Neural progenitor cell (in vitro differentiated cells): ENCODE data around the gene MRPS15.

ENCODE experiments used
- EZH2 ChIP-seq: fragments of 200-600 bp; sonication (generic); IDR thresholded peaks from 2 replicates; pipeline ENCODE4 v1.6.1; 2017; ENCODE audit warnings: antibody characterized with exemption, mild to moderate bottlenecking, moderate library complexity
- EZH2phosphoT487 ChIP-seq: fragments of 200-600 bp; sonication (generic); IDR thresholded peaks from 2 replicates; pipeline ENCODE4 v1.6.1; 2017; ENCODE audit warnings: antibody characterized with exemption
- TF ChIP-seq, protein P1 (sequence below): fragments of 200-600 bp; sonication (generic); IDR thresholded peaks from 2 replicates; pipeline ENCODE4 v1.5.1; 2017; ENCODE audit warnings: antibody characterized with exemption, mild to moderate bottlenecking

DNA sequence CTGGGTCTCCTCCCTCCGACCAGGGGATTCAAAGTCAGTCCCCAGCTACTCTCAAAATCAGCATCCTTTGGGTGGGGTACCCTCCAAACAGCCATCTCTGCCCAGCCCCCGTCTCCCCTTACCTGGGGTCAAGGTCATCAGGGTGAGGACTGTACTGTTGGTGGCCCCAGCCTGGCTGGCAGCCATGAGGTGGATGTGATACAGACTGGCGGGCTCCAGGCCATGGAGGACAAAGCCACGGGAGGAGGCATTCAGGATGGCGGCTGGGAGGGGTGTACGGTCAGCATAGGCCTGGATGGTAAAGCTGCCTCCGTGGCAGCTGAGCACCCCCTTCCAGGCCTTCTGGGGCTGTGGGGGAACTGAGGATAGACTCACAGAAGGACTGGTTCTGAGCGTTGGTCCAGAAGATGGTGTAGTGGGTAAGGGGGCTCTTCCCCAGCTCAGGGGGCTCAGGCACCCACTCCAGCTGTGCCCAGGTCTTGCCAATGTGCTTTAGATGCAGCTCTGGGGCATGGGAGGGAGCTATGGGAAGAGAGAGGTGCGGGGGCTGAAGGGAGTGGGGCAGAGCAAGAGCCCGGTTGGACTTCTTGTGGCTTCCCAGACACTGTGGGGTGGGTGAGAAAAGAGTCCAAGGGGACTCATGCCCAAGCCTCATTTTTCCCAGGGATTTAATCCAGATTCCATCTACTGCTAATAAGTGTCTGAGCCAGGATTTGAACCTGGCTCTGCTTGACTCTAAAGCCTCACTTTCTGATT, 3.7 kb upstream of the MRPS15 start:
- no peak for TF ChIP-seq EZH2
- no peak for TF ChIP-seq EZH2phosphoT487
- TF ChIP-seq, protein P1, sequence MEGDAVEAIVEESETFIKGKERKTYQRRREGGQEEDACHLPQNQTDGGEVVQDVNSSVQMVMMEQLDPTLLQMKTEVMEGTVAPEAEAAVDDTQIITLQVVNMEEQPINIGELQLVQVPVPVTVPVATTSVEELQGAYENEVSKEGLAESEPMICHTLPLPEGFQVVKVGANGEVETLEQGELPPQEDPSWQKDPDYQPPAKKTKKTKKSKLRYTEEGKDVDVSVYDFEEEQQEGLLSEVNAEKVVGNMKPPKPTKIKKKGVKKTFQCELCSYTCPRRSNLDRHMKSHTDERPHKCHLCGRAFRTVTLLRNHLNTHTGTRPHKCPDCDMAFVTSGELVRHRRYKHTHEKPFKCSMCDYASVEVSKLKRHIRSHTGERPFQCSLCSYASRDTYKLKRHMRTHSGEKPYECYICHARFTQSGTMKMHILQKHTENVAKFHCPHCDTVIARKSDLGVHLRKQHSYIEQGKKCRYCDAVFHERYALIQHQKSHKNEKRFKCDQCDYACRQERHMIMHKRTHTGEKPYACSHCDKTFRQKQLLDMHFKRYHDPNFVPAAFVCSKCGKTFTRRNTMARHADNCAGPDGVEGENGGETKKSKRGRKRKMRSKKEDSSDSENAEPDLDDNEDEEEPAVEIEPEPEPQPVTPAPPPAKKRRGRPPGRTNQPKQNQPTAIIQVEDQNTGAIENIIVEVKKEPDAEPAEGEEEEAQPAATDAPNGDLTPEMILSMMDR: no peak
